Stimulated activated CD8-positive, alpha-beta memory T cell treated with anti-CD3 and anti-CD28 coated beads, Interleukin-2, amount 100 ng/mL, for 1 hour (primary cell): ENCODE measurements around the gene FAM200A.
A peak's percentile ranks its signal among the peaks of the same experiment; 100 is the strongest.
"Not testable (repeated sequence)": the region's sequence is repeated elsewhere in the genome, so short reads cannot be mapped to it uniquely, and the experiment has no call there.

Experiments
- DNase-seq, 2 donors: peaks; one replicate each; pipeline ENCODE4 v3.0.0-alpha.2; 2020; ENCODE audit warnings: low read depth in 2 of 2

Gene FAM200A

GRCh38 chr7:99551767-99552463 is at the start of gene FAM200A:
Gene FAM200A, minus strand, starts transcription at chr7:99552114. Its CDS starts 3,707 bp downstream, at chr7:99548407.
- peak; percentile 71 to 75 for DNase-seq

- DNase-seq: no peak
These were observed 47.9 kb upstream of the FAM200A start for GRCh38 chr7:99599836-99600235.

- DNase-seq: no peak
These were observed 46.0 kb upstream of the FAM200A start, which contains the start of gene TMEM225B for GRCh38 chr7:99597762-99598501. Gene TMEM225B, plus strand, starts transcription at chr7:99598267. Its CDS starts 6,122 bp downstream, at chr7:99604389.

- DNase-seq: no peak
These were observed 44.6 kb upstream of the FAM200A start for GRCh38 chr7:99596408-99596955.

GRCh38 chr7:99594948-99595745 is 43.2 kb upstream of the FAM200A start:
- no peak for DNase-seq

- DNase-seq: no peak
These were observed 37.0 kb upstream of the FAM200A start for GRCh38 chr7:99588868-99589267.

GRCh38 chr7:99580778-99581332 is 28.9 kb upstream of the FAM200A start:
- not testable (repeated sequence) for DNase-seq

- DNase-seq: peak; percentile 16 to 45
These were observed 28.3 kb upstream of the FAM200A start for GRCh38 chr7:99579956-99580777.

- DNase-seq: no peak
These were observed 27.5 kb upstream of the FAM200A start for GRCh38 chr7:99579281-99579955.

- no peak for DNase-seq
These were observed 24.3 kb upstream of the FAM200A start for GRCh38 chr7:99576251-99576650.

- DNase-seq: no peak
These were observed 21.3 kb upstream of the FAM200A start for GRCh38 chr7:99573257-99573656.

GRCh38 chr7:99571768-99572167 is 19.9 kb upstream of the FAM200A start:
- DNase-seq: no peak

- DNase-seq: not testable (repeated sequence)
These were observed 16.9 kb upstream of the FAM200A start for GRCh38 chr7:99568770-99569169.

GRCh38 chr7:99563650-99564049 is 11.7 kb upstream of the FAM200A start:
- no peak for DNase-seq

- no peak for DNase-seq
These were observed 10.9 kb upstream of the FAM200A start for GRCh38 chr7:99562832-99563231.

- no peak for DNase-seq
These were observed 10.3 kb upstream of the FAM200A start for GRCh38 chr7:99562114-99562784.

GRCh38 chr7:99561737-99562051 is 9.8 kb upstream of the FAM200A start:
- DNase-seq: no peak

GRCh38 chr7:99560834-99561736 is 9.2 kb upstream of the FAM200A start:
- DNase-seq: no peak
